T-helper 9 cell (primary cell): ENCODE results near the gene C2CD2L.
"Not testable (repeated sequence)": the region's sequence is repeated elsewhere in the genome, so short reads cannot be mapped to it uniquely, and the experiment has no call there.

ENCODE experiments used
- DNase-seq: peaks from one replicate; pipeline ENCODE4 v3.0.0-alpha.2; 2020

Gene C2CD2L

DNA sequence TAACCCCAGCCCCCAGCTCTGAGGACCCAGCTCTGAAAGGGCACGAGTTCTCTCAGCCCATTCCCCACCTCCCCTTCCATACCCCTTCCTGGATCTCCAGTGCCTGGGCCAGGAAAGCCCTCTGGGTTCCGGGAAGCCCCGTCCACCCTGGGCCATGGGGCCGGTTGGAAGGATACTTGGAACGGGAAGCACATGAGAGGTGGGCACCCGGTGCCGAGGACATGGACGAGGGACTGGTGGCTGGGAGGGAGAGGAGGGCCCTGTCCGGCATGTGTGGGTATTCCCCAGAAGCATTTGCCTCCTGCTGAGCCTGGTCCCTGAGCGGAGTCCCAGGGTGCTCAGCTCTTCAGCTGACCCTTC lies 9.1 kb downstream of the C2CD2L start:
- no peak for DNase-seq

GRCh38 chr11:119116601-119117000 lies 9.5 kb downstream of the C2CD2L start:
- DNase-seq = no peak

GRCh38 chr11:119117004-119117706 lies 10.0 kb downstream of the C2CD2L start:
- no peak for DNase-seq

DNA sequence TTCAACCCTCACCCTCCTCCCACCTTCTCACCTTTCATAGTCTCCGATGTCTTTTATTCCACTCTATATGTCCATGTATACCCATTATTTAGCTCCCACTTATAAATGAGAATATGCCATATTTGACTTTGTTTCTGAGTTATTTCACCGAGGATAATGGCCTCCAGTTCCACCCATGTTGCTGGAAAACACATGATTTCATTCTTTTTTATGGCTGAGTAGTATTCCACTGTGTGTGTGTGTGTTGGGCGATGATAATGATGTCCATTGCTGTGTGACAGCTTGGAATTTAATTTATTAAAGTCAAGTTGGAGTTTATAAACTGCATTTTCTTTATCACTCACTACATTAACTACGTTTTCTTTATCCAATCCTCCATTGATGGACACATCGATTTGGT lies 11.1 kb downstream of the C2CD2L start:
- no peak for DNase-seq

GRCh38 chr11:119118946-119119345 lies 11.8 kb downstream of the C2CD2L start:
- no peak for DNase-seq

DNA sequence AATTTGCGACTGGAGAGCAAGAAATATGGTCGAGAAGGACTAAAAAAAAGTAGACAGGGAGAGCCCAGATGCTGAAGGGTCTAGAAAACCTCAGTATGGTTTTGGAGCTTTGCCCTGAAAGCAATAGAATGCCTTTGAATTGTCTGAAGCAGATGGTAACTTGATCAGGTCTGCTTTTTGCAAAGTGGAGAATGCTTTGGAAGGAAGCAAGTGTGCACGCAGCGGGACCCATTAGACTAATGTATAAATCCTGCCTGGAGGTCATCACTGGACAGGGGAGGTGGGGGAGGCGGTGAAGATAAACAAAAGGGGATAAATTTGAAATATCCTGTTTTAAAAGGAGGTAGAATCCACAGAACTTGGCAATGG lies 13.5 kb downstream of the C2CD2L start:
- DNase-seq = no peak

DNA sequence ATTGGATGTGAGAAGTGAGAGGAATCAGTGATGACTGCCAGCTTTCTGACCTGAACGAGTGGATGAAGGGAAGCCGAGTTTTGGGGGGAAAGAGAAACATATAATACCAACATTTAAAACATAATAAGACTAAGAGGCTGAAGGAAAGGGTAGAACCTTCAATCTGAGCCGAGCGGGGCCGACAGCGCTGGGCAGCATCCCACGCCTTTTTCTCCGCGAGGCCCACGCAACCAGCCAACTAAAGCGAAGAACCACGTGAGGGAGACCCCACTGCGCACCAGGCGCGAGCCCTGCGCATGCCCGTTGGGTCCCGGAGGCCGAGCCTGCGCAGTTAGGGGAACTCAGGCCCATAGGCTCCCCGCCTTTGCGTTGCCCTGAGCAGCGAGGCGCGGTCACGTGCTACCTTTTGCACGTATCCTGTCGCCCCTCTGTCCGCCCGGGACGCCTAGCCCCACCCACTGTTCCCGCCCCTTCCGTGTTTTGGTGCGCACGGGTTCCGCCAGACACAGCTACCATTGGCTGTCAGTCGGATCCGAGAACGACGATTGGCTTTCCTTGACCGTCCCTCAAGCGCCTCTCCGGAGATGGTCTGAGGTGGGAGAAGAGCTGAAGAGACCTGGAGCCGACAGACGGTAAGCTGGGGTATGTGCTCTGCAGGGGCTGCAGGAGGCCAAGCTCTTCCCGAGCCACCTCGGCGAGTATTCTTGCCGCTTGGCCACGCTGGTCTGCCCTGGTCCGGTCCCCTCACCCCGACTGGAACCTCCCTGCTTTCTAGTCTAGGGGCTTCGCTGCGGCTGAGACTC lies 14.1 kb downstream of the C2CD2L start, which contains the start of gene HINFP:
HINFP (plus strand) TSS at position 573 of the 803 bp plus-strand sequence. CDS start 5,365 bp downstream, outside the sequence.
- peak; percentile 99 for DNase-seq

DNA sequence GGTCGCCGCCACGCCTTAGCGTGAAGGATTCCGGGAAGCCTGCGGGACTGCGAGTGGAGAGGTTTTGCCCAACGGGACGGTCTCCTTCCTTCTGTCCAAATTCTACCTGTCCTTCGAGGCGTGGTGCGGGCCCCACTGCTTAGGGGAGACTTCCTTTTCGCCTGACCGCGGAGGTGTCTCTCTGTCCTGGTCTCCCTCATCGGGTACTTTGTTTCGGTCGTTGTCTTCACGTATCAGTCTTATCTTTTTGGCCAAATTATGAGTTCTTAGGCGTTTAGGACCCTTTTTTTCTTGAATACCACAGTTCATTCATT lies 14.6 kb downstream of the C2CD2L start:
- DNase-seq = no peak

DNA sequence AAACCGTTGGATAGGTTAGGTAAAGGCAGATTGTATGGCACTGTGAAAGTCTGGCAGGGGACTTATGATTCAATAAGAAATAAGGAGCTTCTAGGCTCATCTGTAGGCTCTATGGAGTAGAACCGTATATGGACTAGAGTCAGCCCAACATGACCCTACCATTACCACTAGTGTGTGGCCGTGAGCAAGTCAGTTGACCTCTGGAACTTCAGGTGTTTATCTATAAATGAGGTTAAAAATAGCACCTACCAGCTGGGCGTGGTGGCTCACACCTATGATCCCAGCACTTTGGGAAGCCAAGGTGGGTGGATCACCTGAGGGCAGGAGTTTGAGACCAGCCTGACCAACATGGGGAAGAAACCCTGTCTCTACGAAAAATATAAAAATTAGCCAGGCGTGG lies 18.7 kb downstream of the C2CD2L start:
- no peak for DNase-seq

DNA sequence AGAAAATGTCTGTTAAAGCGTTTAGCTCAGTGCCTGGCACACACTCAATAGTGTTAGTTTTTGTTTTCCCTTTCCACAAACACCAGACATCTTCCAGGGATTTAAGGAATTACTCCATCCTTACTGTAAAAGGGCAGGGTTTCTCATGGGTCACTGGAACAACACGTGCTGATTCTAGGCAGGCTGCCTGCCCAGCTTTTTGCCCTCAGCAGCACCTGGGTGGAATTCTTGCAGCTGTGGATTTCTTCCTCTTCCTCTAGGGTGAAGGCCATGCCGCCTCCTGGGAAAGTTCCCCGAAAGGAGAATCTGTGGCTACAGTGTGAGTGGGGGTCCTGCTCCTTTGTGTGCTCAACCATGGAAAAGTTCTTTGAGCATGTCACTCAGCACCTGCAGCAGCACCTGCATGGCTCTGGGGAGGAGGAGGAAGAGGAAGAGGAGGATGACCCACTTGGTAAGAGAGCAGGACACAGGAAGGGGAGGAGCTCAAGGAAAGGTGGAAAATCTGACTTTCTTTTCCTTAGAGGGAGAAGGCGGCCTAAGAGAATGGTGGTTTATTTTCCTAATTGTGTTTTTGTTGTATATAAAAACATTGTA lies 19.6 kb downstream of the C2CD2L start:
- no peak for DNase-seq

DNA sequence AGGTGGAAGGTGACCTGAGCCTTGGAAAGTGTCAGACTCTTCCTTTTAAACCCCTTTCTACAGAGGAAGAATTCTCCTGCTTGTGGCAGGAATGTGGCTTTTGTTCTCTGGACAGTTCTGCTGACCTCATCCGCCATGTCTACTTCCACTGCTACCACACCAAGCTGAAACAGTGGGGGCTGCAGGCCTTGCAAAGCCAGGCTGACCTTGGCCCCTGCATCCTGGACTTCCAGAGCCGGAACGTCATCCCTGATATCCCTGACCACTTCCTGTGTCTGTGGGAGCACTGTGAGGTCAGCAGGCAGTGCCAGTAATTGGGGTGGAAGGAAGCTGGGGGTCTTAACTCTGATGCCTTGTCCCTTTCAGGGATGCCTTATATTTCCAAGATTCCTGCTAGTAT lies 23.5 kb downstream of the C2CD2L start:
- DNase-seq = no peak

- DNase-seq = no peak
Observed at GRCh38 chr11:119134389-119134978, 27.3 kb downstream of the C2CD2L start.

DNA sequence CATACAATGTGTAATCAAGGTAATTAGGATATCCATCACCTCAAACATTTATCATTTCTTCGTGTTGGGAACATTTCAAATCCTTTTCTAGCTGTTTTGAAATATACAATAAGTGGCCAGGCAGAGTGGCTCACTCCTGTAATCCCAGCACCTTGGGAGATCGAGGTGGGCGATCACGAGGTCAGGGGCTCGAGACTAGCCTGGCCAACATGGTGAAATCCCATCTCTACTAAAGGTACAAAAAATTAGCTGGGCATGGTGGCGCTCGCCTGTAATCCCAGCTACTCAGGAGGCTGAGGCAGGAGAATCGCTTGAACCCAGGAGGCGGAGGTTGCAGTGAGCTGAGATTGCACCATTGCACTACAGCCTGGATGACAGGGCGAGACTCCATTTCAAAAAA lies 32.1 kb downstream of the C2CD2L start:
- not testable (repeated sequence) for DNase-seq

DNA sequence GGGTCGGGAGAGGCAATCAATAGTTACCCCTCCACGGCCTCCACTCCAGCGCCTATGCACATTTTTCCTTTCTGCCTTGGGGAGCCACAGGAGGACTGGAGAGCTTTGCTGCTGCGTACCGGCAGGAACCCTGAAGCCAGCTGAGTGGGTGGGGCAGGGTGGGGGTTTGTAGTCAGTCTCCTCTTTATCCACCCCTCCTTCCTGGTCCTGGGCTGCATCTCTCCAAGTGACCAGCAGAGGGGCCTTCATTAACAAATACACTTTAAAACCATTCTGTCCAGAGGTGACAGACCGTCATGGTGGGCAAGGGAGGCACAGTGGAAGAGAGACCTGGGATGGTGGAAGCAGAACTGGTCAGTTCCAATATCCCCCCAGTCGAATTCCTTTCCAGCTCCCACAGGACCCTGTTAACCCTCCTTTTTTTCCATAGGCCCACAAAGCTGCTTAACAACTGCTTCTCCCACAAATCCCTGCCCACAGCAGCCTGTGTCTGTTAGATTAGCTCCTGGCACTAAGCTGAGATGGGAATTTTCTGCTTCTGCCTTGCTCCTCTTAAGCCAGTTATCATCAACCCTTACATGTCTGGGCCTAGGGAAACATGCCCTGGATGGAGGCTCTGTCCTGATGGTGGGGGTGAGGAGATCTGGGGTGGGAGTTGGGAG lies 37.8 kb downstream of the C2CD2L start:
- no peak for DNase-seq

GRCh38 chr11:119145551-119145950 lies 38.4 kb downstream of the C2CD2L start:
- no peak for DNase-seq

GRCh38 chr11:119147604-119148333 lies 40.6 kb downstream of the C2CD2L start:
- no peak for DNase-seq

DNA sequence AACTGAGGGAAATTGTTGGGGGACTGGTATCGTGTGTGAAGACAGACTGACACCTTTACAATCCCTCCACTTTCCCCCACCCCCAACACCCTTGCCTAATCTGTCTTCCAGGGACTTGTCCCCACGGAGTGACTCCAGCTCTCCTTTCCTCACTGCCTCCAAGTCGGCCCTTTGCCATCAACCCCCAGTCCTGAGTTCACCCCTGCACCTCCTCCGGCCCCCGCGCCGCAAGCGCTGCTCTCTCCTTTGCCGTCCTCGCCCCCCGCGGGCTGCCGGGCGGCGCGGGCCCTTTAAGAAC lies 41.5 kb downstream of the C2CD2L start:
- DNase-seq = no peak

GRCh38 chr11:119149018-119149785 lies 42.1 kb downstream of the C2CD2L start, which contains the start of gene ABCG4:
Gene ABCG4, plus strand, starts transcription at chr11:119149052. Its CDS starts 914 bp downstream, at chr11:119149966.
- DNase-seq = peak; percentile 12

DNA sequence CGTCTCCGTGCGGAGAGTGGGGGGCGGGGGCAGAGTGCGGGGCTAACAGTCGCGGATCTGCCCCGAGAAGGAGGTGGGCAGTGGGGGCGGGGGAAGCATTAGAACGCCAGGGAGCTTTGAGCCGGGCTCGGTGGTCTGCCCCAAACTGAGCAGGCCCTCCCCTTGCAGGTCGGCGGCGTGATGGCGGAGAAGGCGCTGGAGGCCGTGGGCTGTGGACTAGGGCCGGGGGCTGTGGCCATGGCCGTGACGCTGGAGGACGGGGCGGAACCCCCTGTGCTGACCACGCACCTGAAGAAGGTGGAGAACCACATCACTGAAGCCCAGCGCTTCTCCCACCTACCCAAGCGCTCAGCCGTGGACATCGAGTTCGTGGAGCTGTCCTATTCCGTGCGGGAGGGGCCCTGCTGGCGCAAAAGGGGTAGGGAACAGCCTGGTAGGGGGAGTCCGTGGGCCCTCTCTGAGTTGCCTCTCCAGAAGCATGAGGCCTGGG lies 42.7 kb downstream of the C2CD2L start:
- no peak for DNase-seq

DNA sequence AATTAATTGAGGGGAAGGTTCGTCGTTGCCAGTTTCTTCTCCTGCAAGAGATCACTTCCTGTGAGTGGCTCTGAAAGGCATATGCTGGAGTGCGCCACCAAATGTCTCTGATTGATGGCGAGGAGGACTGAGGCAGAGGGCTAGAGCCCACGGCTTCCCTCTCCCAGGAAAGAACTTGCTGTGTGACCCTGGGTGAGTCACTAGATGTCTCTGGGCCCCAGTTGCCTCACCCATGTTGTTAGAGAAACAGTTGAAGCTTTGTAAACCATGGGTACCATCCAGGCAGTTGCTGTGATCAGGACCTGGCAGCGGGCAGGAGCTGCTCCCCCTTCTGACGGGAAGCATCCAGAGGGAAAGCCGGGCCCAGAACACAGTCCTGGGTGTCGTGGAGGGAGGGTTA lies 44.9 kb downstream of the C2CD2L start:
- no peak for DNase-seq

DNA sequence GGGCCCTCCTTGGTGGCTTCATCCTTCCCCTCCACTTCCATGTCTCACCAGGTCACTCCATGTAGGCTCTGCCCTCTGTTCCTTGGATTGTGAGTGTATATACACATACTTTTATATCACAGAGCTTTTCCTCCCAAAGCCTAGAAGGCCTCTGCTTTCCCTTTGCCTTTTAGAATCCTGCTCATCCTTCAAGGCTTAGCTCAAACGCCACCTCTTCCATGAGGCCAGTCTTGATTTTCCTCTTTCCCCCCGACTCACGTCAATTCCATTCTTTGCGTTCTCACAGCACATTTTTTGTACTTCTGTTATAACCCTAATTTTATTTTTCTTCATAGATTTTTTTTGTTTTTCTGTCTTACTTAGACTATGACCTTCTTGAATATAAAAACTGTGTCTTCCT lies 45.5 kb downstream of the C2CD2L start:
- DNase-seq = no peak
